OCI-LY7 (cell line): ENCODE measurements around the gene BPTF. TPM values are rescaled to one million over a fixed set of nuclear protein-coding genes. Genes with fewer than 3 reads are reported as not detected.
"Not testable (repeated sequence)": the region's sequence is repeated elsewhere in the genome, so short reads cannot be mapped to it uniquely, and the experiment has no call there.

Experiments
- BruUV-seq: library from RNA; stranded (reverse); fragments of 400-500 nt; replicated peaks from 2 replicates; lab custom pipeline; 2021; lab: Mats Ljungman, UMichigan
- CTCF ChIA-PET: fragments of 300-600 bp; sonication (Branson Sonifier 250); formaldehyde crosslinking; loops from one replicate; lab custom pipeline; 2022; ENCODE audit warnings: antibody characterized with exemption; ENCODE audit not compliant: unreplicated experiment; lab: Charles Lee
- POLR2A ChIA-PET: fragments of 300-600 bp; sonication (Branson Sonifier 250); formaldehyde crosslinking; loops from one replicate; lab custom pipeline; 2022; ENCODE audit warnings: antibody characterized with exemption; lab: Charles Lee
- DNase-seq: peaks from one replicate; pipeline ENCODE4 v3.0.0-alpha.2; 2015; ENCODE audit warnings: low spot score
- H2AFZ ChIP-seq: fragments of 200-600 bp; sonication (generic), shearing (Covaris generic); 2 replicates; pipeline ENCODE4 v1.6.1; 2014; ENCODE audit warnings: mild to moderate bottlenecking, antibody characterized with exemption, low read length, moderate library complexity
- H3K27ac ChIP-seq: fragments of 200-600 bp; sonication (generic); 2 replicates; pipeline ENCODE4 v1.5.1; 2014; ENCODE audit warnings: mixed run types, low read depth, mild to moderate bottlenecking, moderate library complexity, low read length, inconsistent platforms; ENCODE audit not compliant: poor library complexity, severe bottlenecking
- H3K36me3 ChIP-seq: fragments of 200-600 bp; sonication (generic); 2 replicates; pipeline ENCODE4 v1.6.1; 2014; ENCODE audit warnings: mild to moderate bottlenecking, antibody characterized with exemption, low read length, moderate library complexity, mixed read lengths; ENCODE audit not compliant: insufficient read depth
- H3K4me1 ChIP-seq: fragments of 200-600 bp; sonication (generic); 2 replicates; pipeline ENCODE4 v1.5.1; 2014; ENCODE audit warnings: mild to moderate bottlenecking, low read length; ENCODE audit not compliant: insufficient read depth, poor library complexity, severe bottlenecking
- H3K4me2 ChIP-seq: fragments of 200-600 bp; sonication (generic); 2 replicates; pipeline ENCODE4 v1.6.1; 2014; ENCODE audit warnings: mild to moderate bottlenecking, low read length
- H3K4me3 ChIP-seq: fragments of 200-600 bp; sonication (generic); 2 replicates; pipeline ENCODE4 v1.5.1; 2014; ENCODE audit warnings: mild to moderate bottlenecking, low read depth, low read length; ENCODE audit not compliant: poor library complexity, severe bottlenecking
- H3K79me2 ChIP-seq: fragments of 200-600 bp; sonication (generic); 2 replicates; pipeline ENCODE4 v1.6.1; 2016; ENCODE audit warnings: low read depth, mild to moderate bottlenecking, low read length, moderate library complexity, mixed read lengths; ENCODE audit not compliant: insufficient read depth
- H3K9me2 ChIP-seq: fragments of 200-600 bp; sonication (generic); 2 replicates; pipeline ENCODE4 v1.6.1; 2016; ENCODE audit warnings: mild to moderate bottlenecking, low read length, mixed read lengths; ENCODE audit not compliant: insufficient read depth
- H3K9me3 ChIP-seq: fragments of 200-600 bp; sonication (generic); 2 replicates; pipeline ENCODE4 v1.6.1; 2014; ENCODE audit warnings: mild to moderate bottlenecking, mixed run types, low read length, mixed read lengths
- H4K20me1 ChIP-seq: fragments of 200-600 bp; sonication (generic); 2 replicates; pipeline ENCODE4 v1.6.1; 2014; ENCODE audit warnings: mild to moderate bottlenecking, antibody characterized with exemption, low read length, moderate library complexity, mixed read lengths; ENCODE audit not compliant: insufficient read depth
- EZH2phosphoT487 ChIP-seq: fragments of 200-600 bp; sonication (generic); IDR thresholded peaks from 2 replicates; pipeline ENCODE4 v1.6.1; 2018; ENCODE audit warnings: low read depth, borderline replicate concordance, mild to moderate bottlenecking, mixed run types, antibody characterized with exemption, low read length, moderate library complexity, mixed read lengths
- intact Hi-C: fragments of 100-400 bp; cut with micrococcal nuclease; formaldehyde crosslinking; loops from one replicate; pipeline ENCODE4 v1.10.0; 2022; ENCODE audit not compliant: unreplicated experiment
- total RNA-seq, 2 experiments: library from RNA; depleted of rRNA in 1 of 2; stranded (reverse); fragments of >200 nt in 1 of 2; shearing (Covaris generic) in 1 of 2; gene quantifications; 2 replicates each; pipeline ENCODE4 v1.2.3, GENCODE V29; 2014 to 2022
- TF ChIP-seq, protein P1 (sequence below): fragments of 200-600 bp; sonication (generic); conservative IDR thresholded peaks from 2 replicates; pipeline ENCODE4 v1.5.1; 2014; ENCODE audit warnings: mild to moderate bottlenecking, antibody characterized with exemption, low read length, moderate library complexity, mixed read lengths

BPTF gene
- total RNA-seq, 2 experiments from 2014 or later, result 104 to 212 TPM

- intact Hi-C loops, result no loop called here
- Histone ChIP-seq H3K4me3 (no peak overlapping the region), H3K27ac (no peak overlapping the region), H3K4me2 (no peak overlapping the region), H2AFZ (no peak overlapping the region), H3K4me1 (peaks cover 36% of the 10 kb centered on the region), H3K36me3 (peaks cover 56% of the 10 kb centered on the region), H3K9me2 (no peaks in the 10 kb centered on the region), H4K20me1 (peaks cover 9% of the 10 kb centered on the region; the same call in 1 of the 2 replicates), H3K9me3 (no peaks in the 10 kb centered on the region), H3K79me2 (peaks cover 100% of the 10 kb centered on the region)
- POLR2A ChIA-PET, result interaction anchor here (0.5 kb wide), 1 partner anchor 10 kb away, joined by 3 read pairs; no protein-coding TSS in a partner anchor
- CTCF ChIA-PET, result no interaction called here
- DNase-seq, result no peak
- BruUV-seq, result no TSS peak
- TF ChIP-seq, protein P1, sequence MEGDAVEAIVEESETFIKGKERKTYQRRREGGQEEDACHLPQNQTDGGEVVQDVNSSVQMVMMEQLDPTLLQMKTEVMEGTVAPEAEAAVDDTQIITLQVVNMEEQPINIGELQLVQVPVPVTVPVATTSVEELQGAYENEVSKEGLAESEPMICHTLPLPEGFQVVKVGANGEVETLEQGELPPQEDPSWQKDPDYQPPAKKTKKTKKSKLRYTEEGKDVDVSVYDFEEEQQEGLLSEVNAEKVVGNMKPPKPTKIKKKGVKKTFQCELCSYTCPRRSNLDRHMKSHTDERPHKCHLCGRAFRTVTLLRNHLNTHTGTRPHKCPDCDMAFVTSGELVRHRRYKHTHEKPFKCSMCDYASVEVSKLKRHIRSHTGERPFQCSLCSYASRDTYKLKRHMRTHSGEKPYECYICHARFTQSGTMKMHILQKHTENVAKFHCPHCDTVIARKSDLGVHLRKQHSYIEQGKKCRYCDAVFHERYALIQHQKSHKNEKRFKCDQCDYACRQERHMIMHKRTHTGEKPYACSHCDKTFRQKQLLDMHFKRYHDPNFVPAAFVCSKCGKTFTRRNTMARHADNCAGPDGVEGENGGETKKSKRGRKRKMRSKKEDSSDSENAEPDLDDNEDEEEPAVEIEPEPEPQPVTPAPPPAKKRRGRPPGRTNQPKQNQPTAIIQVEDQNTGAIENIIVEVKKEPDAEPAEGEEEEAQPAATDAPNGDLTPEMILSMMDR, result no peak
- TF ChIP-seq EZH2phosphoT487, result no peak
These were observed 29.1 kb downstream of the BPTF start for GRCh38 chr17:67854378-67854777.

GRCh38 chr17:67855504-67856324 is 30.4 kb downstream of the BPTF start:
- no peak overlapping the region for H2AFZ ChIP-seq
- BruUV-seq, result no TSS peak
- peaks cover 100% of the 10 kb centered on the region for H3K79me2 ChIP-seq
- H3K36me3 ChIP-seq, result peaks cover 47% of the 10 kb centered on the region
- peak overlapping the region; percentile 50 for H3K27ac ChIP-seq
- H4K20me1 ChIP-seq, result peaks cover 17% of the 10 kb centered on the region
- CTCF ChIA-PET, result no interaction called here
- no peaks in the 10 kb centered on the region for H3K9me2 ChIP-seq
- intact Hi-C loops, result no loop called here
- peak overlapping the region; percentile 63 for H3K4me2 ChIP-seq
- no peak for TF ChIP-seq EZH2phosphoT487
- peak; percentile 42 for DNase-seq
- POLR2A ChIA-PET, result interaction anchor here (0.6 to 1.2 kb wide), 4 partner anchors 10 to 54 kb away, joined by 3 to 4 read pairs (median 3); no protein-coding TSS in a partner anchor
- H3K4me1 ChIP-seq, result peaks cover 49% of the 10 kb centered on the region
- H3K4me3 ChIP-seq, result peak overlapping the region; percentile 26
- no peaks in the 10 kb centered on the region for H3K9me3 ChIP-seq

GRCh38 chr17:67856402-67856801 is 31.1 kb downstream of the BPTF start:
- Histone ChIP-seq H3K79me2 (peaks cover 100% of the 10 kb centered on the region), H3K4me2 (peak overlapping the region; percentile 63), H3K4me3 (peak overlapping the region; percentile 26), H3K36me3 (peaks cover 51% of the 10 kb centered on the region), H3K27ac (peak overlapping the region; percentile 50), H3K4me1 (peaks cover 50% of the 10 kb centered on the region), H4K20me1 (peaks cover 21% of the 10 kb centered on the region)
- POLR2A ChIA-PET, result interaction anchor here (0.6 to 1.2 kb wide), 5 partner anchors 11 to 229 kb away, joined by 3 to 4 read pairs (median 3); no protein-coding TSS in a partner anchor
- intact Hi-C loops, CTCF ChIA-PET, H3K9me3 ChIP-seq, H3K9me2 ChIP-seq, BruUV-seq, DNase-seq, H2AFZ ChIP-seq: not testable (repeated sequence)
